Mucosa of descending colon (tissue), 3 donors: Measurements from ENCODE around the gene IST1. TPM values are rescaled to one million over a fixed set of nuclear protein-coding genes. Genes with fewer than 3 reads are reported as not detected.

ENCODE experiments used
- ATAC-seq: fragments of 200-7000 bp; cut with Tn5 transposase; one replicate; pipeline ENCODE4 v1.9.1; 2020; ENCODE audit warnings: mild to moderate bottlenecking, moderate library complexity
- DNase-seq, 3 donors: peaks; one replicate each; pipeline ENCODE4 v3.0.0-alpha.2; 2020
- H3K36me3 ChIP-seq: fragments of 200-600 bp; one replicate; pipeline ENCODE4 v1.8.0; 2021; ENCODE audit warnings: low read depth, mild to moderate bottlenecking
- H3K4me1 ChIP-seq: fragments of 200-600 bp; one replicate; pipeline ENCODE4 v1.8.0; 2021; ENCODE audit warnings: low read depth, mild to moderate bottlenecking
- H3K4me3 ChIP-seq: fragments of 200-600 bp; one replicate; pipeline ENCODE4 v1.8.0; 2021; ENCODE audit warnings: mild to moderate bottlenecking
- H3K9me3 ChIP-seq: fragments of 200-600 bp; one replicate; pipeline ENCODE4 v1.8.0; 2021; ENCODE audit warnings: mild to moderate bottlenecking
- CTCF ChIP-seq: fragments of 200-600 bp; IDR thresholded peaks from one replicate; pipeline ENCODE4 v1.8.0; 2022; ENCODE audit warnings: antibody characterized with exemption, mild to moderate bottlenecking
- intact Hi-C, 2 donors: fragments of 100-400 bp; cut with DNase I in 1 of 2; cut with micrococcal nuclease in 1 of 2; formaldehyde crosslinking; loops; one replicate each; pipeline versions ENCODE4 v1.11.0 to v1.11.1; 2022; cut with DNase I, micrococcal nuclease
- total RNA-seq, 3 donors: library from RNA; stranded (reverse); fragmentation: NEBNext Ultra II Directional in 2 of 3; extraction: Animal tissue kit (Norgen Biotek cat#: 25700) in 2 of 3; gene quantifications; one replicate each; pipeline versions ENCODE4 v1.2.1 to v1.2.4, GENCODE V29; 2021 to 2023
- donor health status: DM: no; HTN: no; CAD: no; lungs with moderate emphysema.
- donor health status: DM: no; HTN: no; CAD: no.
- donor health status: DM: no; HTN: yes; CAD: no.

Gene IST1
- total RNA-seq, 3 donors from 2014 or later: 223 to 278 (median 228) TPM

- no peak for TF ChIP-seq CTCF
- no peaks in the 10 kb centered on the region for H3K9me3 ChIP-seq
- no peak overlapping the region for H3K4me3 ChIP-seq
- H3K36me3 ChIP-seq: no peaks in the 10 kb centered on the region
- no peaks in the 10 kb centered on the region for H3K4me1 ChIP-seq
- ATAC-seq (no peak), DNase-seq (no peak)
- intact Hi-C loops: no loop called here
Measured at GRCh38 chr16:71956486-71956885, 61.2 kb downstream of the IST1 start.

- Histone ChIP-seq H3K36me3 (no peaks in the 10 kb centered on the region), H3K9me3 (no peaks in the 10 kb centered on the region), H3K4me3 (no peak overlapping the region), H3K4me1 (no peaks in the 10 kb centered on the region)
- intact Hi-C loops: no loop called here
- ATAC-seq: peak; percentile 98
- peak; percentile 62 to 88 (median 86) for DNase-seq
- peak; percentile 53 for TF ChIP-seq CTCF
Measured at GRCh38 chr16:71961066-71962039, 66.0 kb downstream of the IST1 start.

- DNase-seq (no peak), ATAC-seq (no peak)
- TF ChIP-seq CTCF: no peak
- Histone ChIP-seq H3K4me3 (no peak overlapping the region), H3K36me3 (no peaks in the 10 kb centered on the region), H3K9me3 (no peaks in the 10 kb centered on the region), H3K4me1 (no peaks in the 10 kb centered on the region)
- intact Hi-C loops: no loop called here
Measured at GRCh38 chr16:71963125-71963875, 68.0 kb downstream of the IST1 start.

GRCh38 chr16:71965223-71965622 lies 69.9 kb downstream of the IST1 start:
- ATAC-seq (no peak), DNase-seq (no peak)
- H3K36me3 ChIP-seq: no peaks in the 10 kb centered on the region
- intact Hi-C loops: no loop called here
- no peaks in the 10 kb centered on the region for H3K4me1 ChIP-seq
- no peak for TF ChIP-seq CTCF
- no peaks in the 10 kb centered on the region for H3K9me3 ChIP-seq
- no peak overlapping the region for H3K4me3 ChIP-seq

- no peaks in the 10 kb centered on the region for H3K9me3 ChIP-seq
- no peak overlapping the region for H3K4me3 ChIP-seq
- ATAC-seq: no peak
- intact Hi-C loops: no loop called here
- H3K4me1 ChIP-seq: no peaks in the 10 kb centered on the region
- no peak for DNase-seq
- no peaks in the 10 kb centered on the region for H3K36me3 ChIP-seq
- no peak for TF ChIP-seq CTCF
Measured at GRCh38 chr16:71966932-71967331, 71.6 kb downstream of the IST1 start.
